HL-60/S4 (cell line): Measurements from ENCODE around the gene SLC6A17.

ENCODE experiments used
- in situ Hi-C: fragments of 300-500 bp; cut with MboI; formaldehyde crosslinking; loops from 2 replicates; pipeline ENCODE4 v1.14.3; 2022; ENCODE audit warnings: low sequenced_read_pairs

Gene SLC6A17

GRCh38 chr1:110200666-110201065, 50.4 kb downstream of the SLC6A17 start:
- in situ Hi-C loops, result loop anchor here (10.0 kb wide), 1 partner anchor 254 kb away; the partner anchor contains the start of gene PROK1

GRCh38 chr1:110201157-110201825, 51.0 kb downstream of the SLC6A17 start:
- in situ Hi-C loops, result loop anchor here (10.0 kb wide), 1 partner anchor 254 kb away; the partner anchor contains the start of gene PROK1

- in situ Hi-C loops, result loop anchor here (10.0 kb wide), 1 partner anchor 252 kb away; the partner anchor contains the start of gene PROK1
These were observed 52.8 kb downstream of the SLC6A17 start for GRCh38 chr1:110203021-110203661.

GRCh38 chr1:110205156-110205555, 54.9 kb downstream of the SLC6A17 start:
- in situ Hi-C loops, result loop anchor here (5.0 to 10.0 kb wide), 2 partner anchors 102 to 250 kb away; partner anchors contain the start of gene PROK1

GRCh38 chr1:110205591-110206155, 55.4 kb downstream of the SLC6A17 start:
- in situ Hi-C loops, result loop anchor here (5.0 to 10.0 kb wide), 2 partner anchors 102 to 249 kb away; partner anchors contain the start of gene PROK1

GRCh38 chr1:110206261-110206920, 56.1 kb downstream of the SLC6A17 start:
- in situ Hi-C loops, result loop anchor here (5.0 to 10.0 kb wide), 2 partner anchors 101 to 248 kb away; partner anchors contain the start of gene PROK1

GRCh38 chr1:110207831-110208230, 57.5 kb downstream of the SLC6A17 start:
- in situ Hi-C loops, result loop anchor here (5.0 to 10.0 kb wide), 2 partner anchors 99 to 247 kb away; partner anchors contain the start of gene PROK1

- in situ Hi-C loops, result loop anchor here (5.0 to 10.0 kb wide), 2 partner anchors 98 to 246 kb away; partner anchors contain the start of gene PROK1
These were observed 58.8 kb downstream of the SLC6A17 start for GRCh38 chr1:110208916-110209645.

- in situ Hi-C loops, result loop anchor here (5.0 to 10.0 kb wide), 2 partner anchors 97 to 245 kb away; partner anchors contain the start of gene PROK1
These were observed 59.7 kb downstream of the SLC6A17 start, which contains the start of gene KCNC4 for GRCh38 chr1:110209715-110210603. TSS of gene KCNC4 (plus strand) at chr1:110210314. CDS start at chr1:110211500, 1,186 bp downstream.

- in situ Hi-C loops, result no loop called here
These were observed 60.6 kb downstream of the SLC6A17 start for GRCh38 chr1:110210604-110211495.

- in situ Hi-C loops, result no loop called here
These were observed 61.3 kb downstream of the SLC6A17 start for GRCh38 chr1:110211496-110212168.

GRCh38 chr1:110212169-110213142, 62.2 kb downstream of the SLC6A17 start:
- in situ Hi-C loops, result no loop called here

GRCh38 chr1:110213143-110213540, 62.8 kb downstream of the SLC6A17 start:
- in situ Hi-C loops, result no loop called here

GRCh38 chr1:110214454-110215404, 64.4 kb downstream of the SLC6A17 start:
- in situ Hi-C loops, result no loop called here
